ENCODE data around the gene RAPSN. TPM values are rescaled to one million over a fixed set of nuclear protein-coding genes. Genes with fewer than 3 reads are reported as not detected.

Gene RAPSN
- total RNA-seq, 3 donors from 2014 or later = 0.41 to 0.96 (median 0.95) TPM

DNA sequence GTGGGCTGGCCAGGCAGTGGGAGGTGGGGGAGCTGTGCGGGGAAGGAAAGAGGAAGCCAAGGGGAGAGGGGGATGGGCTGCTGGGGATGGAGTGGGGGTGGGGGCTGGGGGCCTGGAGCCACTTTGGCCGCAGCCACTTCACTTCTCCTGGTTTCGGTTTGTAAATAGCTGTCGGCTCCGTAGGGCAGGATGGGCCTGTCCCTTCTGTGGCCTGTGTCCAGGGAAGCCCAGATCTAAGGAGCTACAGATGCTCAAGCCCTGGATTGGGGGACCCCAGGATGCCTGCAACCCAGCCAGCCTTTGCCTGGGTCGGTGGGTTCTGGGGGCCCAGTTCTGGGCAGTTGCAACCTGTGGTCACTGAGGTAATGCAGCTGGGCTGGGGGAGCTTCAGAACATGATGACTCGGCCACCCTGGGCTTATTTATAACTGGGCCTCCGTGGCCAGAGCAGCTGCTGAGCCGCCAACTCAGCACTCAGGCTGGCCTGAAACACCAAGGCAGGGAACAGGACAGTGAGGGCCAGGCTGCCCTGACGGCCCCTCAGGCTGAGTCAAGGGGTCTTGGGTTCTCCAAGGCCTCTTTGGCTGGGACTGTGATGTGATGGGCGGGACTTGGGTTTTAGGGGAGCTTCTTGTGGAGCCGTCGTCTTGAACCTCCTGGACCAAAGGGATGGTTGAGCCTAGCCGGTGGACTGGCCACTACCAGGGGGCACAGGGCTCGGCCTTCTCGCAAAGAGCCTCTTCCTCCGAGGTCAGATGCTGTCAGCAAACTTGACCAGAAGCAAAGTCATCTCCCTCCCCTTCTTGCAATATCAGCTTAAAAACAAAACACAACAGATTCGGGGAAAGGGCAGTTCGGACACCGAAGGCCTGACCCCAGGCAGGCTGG, 55.5 kb downstream of the RAPSN start:
- Histone ChIP-seq H3K9me3 (no peaks in the 10 kb centered on the region), H3K4me1 (ENCODE audit: low read depth) (peaks cover 3% of the 10 kb centered on the region), H3K4me3 (no peak overlapping the region), H3K36me3 (ENCODE audit: low read depth) (no peaks in the 10 kb centered on the region)
- intact Hi-C loops (cut with DNase I, micrococcal nuclease) = no loop called here
- DNase-seq = peak in 2 of 3 donors; percentile 53 to 69
- ATAC-seq = peak; percentile 35
- TF ChIP-seq, protein P1, sequence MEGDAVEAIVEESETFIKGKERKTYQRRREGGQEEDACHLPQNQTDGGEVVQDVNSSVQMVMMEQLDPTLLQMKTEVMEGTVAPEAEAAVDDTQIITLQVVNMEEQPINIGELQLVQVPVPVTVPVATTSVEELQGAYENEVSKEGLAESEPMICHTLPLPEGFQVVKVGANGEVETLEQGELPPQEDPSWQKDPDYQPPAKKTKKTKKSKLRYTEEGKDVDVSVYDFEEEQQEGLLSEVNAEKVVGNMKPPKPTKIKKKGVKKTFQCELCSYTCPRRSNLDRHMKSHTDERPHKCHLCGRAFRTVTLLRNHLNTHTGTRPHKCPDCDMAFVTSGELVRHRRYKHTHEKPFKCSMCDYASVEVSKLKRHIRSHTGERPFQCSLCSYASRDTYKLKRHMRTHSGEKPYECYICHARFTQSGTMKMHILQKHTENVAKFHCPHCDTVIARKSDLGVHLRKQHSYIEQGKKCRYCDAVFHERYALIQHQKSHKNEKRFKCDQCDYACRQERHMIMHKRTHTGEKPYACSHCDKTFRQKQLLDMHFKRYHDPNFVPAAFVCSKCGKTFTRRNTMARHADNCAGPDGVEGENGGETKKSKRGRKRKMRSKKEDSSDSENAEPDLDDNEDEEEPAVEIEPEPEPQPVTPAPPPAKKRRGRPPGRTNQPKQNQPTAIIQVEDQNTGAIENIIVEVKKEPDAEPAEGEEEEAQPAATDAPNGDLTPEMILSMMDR (IDR thresholded peaks at IDR 0.05) = no peak

DNA sequence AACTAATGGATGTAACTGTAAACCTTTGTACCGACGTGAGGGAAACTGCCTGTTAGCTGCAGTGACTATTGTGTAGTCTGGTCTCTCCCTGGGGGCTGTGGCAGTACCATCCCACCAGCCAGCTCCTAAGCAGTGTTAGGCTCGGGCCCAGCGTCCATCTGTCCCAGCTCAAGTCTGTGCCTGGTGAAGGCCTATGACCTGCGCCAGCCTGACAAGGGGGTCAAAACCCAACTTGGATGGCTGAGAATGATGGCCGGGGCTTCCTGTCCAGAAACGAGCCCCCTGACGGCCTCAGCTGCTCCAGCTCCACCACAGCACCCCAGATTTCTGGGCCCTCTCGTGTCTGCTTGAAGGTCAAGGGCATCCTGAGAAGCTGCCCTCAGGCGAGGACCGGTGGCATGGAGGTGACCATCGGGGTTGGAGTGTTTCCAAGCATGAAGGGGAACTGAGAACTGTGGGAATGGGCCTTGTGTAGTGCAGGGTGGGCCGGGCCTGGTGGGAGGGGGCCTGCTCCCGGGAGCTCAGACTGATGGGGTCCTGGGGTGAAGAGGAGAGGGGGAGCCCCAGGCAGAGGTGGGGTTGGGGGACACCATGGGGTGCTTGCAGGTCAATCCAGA, 56.3 kb downstream of the RAPSN start:
- Histone ChIP-seq H3K36me3 (ENCODE audit: low read depth) (no peaks in the 10 kb centered on the region), H3K4me3 (no peak overlapping the region), H3K9me3 (no peaks in the 10 kb centered on the region), H3K4me1 (ENCODE audit: low read depth) (peaks cover 3% of the 10 kb centered on the region)
- DNase-seq (no peak), ATAC-seq (no peak)
- TF ChIP-seq, protein P1 (IDR thresholded peaks at IDR 0.05) = no peak
- intact Hi-C loops (cut with DNase I, micrococcal nuclease) = no loop called here

DNA sequence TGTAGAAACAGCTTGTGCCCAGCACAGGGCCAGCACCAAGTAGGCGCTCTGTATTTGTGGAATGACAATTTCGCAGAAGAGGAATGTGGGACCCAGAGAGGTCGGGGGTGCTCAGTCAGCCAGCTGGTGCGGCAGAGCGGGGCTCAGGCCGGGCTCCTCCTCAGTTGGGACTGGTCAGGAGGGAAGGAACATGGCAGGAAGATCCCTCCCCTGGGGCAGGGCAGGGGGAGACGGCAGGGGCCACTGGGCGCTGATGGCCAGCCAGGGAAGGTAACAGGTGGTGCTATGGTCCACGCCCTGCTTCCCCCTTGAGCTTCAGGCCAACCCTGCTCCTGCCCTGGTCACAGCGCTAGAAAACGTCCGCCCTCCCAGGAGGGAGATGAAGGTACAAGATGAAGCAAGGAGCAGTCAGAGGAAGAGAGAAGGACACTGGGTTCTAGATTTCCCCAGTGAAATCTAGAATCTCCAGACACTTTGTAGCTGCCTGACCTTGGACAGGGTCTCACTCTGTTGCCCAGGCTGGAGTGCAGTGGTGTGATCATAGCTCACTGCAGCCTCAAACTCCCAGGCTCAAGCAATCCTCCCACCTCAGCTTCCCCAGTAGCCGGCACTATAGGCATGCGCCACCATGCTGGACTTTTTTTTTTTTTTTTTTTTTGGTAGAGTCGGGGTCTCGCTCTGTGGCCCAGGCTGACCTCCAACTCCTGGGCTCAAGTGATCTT, 57.1 kb downstream of the RAPSN start:
- no peak overlapping the region for H3K4me3 ChIP-seq
- intact Hi-C loops (cut with DNase I, micrococcal nuclease) = no loop called here
- DNase-seq = peak in 1 of 3 donors; percentile 49

DNA sequence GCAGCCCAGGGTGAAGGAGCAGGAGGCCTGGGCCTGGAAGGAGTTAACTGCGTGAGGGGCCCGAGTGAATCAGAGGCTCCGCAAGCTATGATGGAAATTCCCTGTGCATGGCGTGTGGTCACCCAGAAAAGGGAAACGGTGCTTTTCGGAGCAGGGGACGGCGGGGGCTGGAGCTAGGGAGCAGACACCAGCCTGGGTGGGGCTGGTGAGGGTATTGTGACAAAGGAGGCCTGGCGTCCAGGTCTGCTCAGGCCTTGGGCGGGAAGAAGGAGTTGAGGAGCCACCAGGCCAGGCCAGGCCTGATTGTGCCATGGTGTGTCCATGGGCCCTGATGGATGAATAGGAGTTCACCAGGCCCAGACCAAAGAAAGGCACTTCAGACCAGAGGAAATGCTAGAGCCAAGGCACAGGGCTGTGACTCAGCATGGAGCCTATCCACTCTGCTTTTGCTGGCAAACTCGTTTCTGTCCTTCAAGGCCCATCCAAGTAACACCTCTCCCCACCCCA, 57.8 kb downstream of the RAPSN start:
- Histone ChIP-seq H3K4me3 (no peak overlapping the region), H3K4me1 (ENCODE audit: low read depth) (peaks cover 3% of the 10 kb centered on the region), H3K36me3 (ENCODE audit: low read depth) (no peaks in the 10 kb centered on the region), H3K9me3 (no peaks in the 10 kb centered on the region)
- TF ChIP-seq, protein P1 (IDR thresholded peaks at IDR 0.05) = no peak
- intact Hi-C loops (cut with DNase I, micrococcal nuclease) = no loop called here
- DNase-seq (peak in 2 of 3 donors; percentile 50 to 70), ATAC-seq (peak; percentile 29)

More for the DNA sequence above, 57.1 kb downstream of the RAPSN start:
- Histone ChIP-seq H3K4me1 (ENCODE audit: low read depth) (peaks cover 3% of the 10 kb centered on the region), H3K9me3 (no peaks in the 10 kb centered on the region), H3K36me3 (ENCODE audit: low read depth) (no peaks in the 10 kb centered on the region)
- TF ChIP-seq, protein P1 (IDR thresholded peaks at IDR 0.05) = no peak
- ATAC-seq = no peak

DNA sequence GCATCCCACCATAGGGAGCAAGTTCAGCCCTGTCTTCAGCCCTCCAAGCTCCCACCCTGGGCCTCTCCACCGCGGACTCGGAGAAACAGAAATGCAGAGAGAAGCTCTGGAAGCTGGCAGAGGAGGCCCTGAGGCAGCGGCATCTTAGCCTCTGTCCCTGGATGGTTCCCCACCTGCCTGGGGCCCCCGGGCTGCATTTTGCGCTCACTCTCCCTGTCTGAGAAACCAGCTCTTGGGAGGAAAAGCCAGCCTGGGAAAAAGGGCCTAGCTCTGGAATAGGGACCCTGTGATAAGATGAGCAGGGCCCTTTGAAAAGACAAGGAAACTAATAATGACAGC, 58.5 kb downstream of the RAPSN start:
- TF ChIP-seq, protein P1 (IDR thresholded peaks at IDR 0.05) = no peak
- no peaks in the 10 kb centered on the region for H3K9me3 ChIP-seq
- DNase-seq (peak in 1 of 3 donors; percentile 29), ATAC-seq (no peak)
- H3K4me3 ChIP-seq = no peak overlapping the region
- H3K4me1 ChIP-seq (ENCODE audit: low read depth) = peaks cover 3% of the 10 kb centered on the region
- no peaks in the 10 kb centered on the region for H3K36me3 ChIP-seq (ENCODE audit: low read depth)
- intact Hi-C loops (cut with DNase I, micrococcal nuclease) = no loop called here

Measured in mucosa of descending colon (tissue), 3 donors.